ENCODE measurements around the gene AIRE.

GRCh38 chr21:44263221-44263760 lies 22.4 kb upstream of the AIRE start:
- TF ChIP-seq POLR2AphosphoS5 (IDR thresholded peaks at IDR 0.05): no peak
- TF ChIP-seq CTCF (IDR thresholded peaks at IDR 0.05; ENCODE audit: poor library complexity, severe bottlenecking): no peak
